Coronary artery (tissue), 2 donors: ENCODE results near the gene FLT1.

Source experiments
- DNase-seq: peaks from one replicate; pipeline ENCODE4 v3.0.0-alpha.2; 2017; ENCODE audit warnings: low spot score
- H3K27ac ChIP-seq, 2 donors: fragments of 200-600 bp; sonication (generic); one replicate each; pipeline ENCODE4 v1.5.1; 2016 to 2019
- H3K4me3 ChIP-seq: fragments of 200-600 bp; sonication (generic); 2 replicates; pipeline ENCODE4 v1.5.1; 2016; ENCODE audit warnings: mild to moderate bottlenecking, moderate library complexity
- CTCF ChIP-seq: fragments of 200-600 bp; sonication (generic); IDR thresholded peaks from one replicate; pipeline ENCODE4 v1.5.1; 2019; ENCODE audit warnings: antibody characterized with exemption

The FLT1 gene

GRCh38 chr13:28494778-28495537 is at the start of gene FLT1:
Gene FLT1 (minus strand): TSS chr13:28495128. CDS start chr13:28494843, 285 bp downstream.
- no peak for DNase-seq
- H3K27ac ChIP-seq, result peak within 1 kb of the TSS in 1 of 2 donors; percentile 68
- no peak for TF ChIP-seq CTCF
- peak within 1 kb of the TSS; percentile 76 for H3K4me3 ChIP-seq

- Histone ChIP-seq H3K27ac (no peak overlapping the region), H3K4me3 (no peak overlapping the region)
- DNase-seq, result no peak
- TF ChIP-seq CTCF, result no peak
Measured at GRCh38 chr13:28544026-28544425, 49.1 kb upstream of the FLT1 start.

GRCh38 chr13:28542804-28543203 is 47.9 kb upstream of the FLT1 start:
- H3K27ac ChIP-seq, result no peak overlapping the region
- no peak for DNase-seq
- H3K4me3 ChIP-seq, result no peak overlapping the region
- TF ChIP-seq CTCF, result no peak

GRCh38 chr13:28541966-28542365 is 47.0 kb upstream of the FLT1 start:
- TF ChIP-seq CTCF, result no peak
- H3K27ac ChIP-seq, result no peak overlapping the region
- DNase-seq, result no peak
- H3K4me3 ChIP-seq, result no peak overlapping the region

- no peak for DNase-seq
- no peak overlapping the region for H3K27ac ChIP-seq
- H3K4me3 ChIP-seq, result no peak overlapping the region
- no peak for TF ChIP-seq CTCF
Measured at GRCh38 chr13:28540612-28541011, 45.7 kb upstream of the FLT1 start.

- DNase-seq, result no peak
- TF ChIP-seq CTCF, result no peak
- H3K27ac ChIP-seq, result no peak overlapping the region
- no peak overlapping the region for H3K4me3 ChIP-seq
Measured at GRCh38 chr13:28539625-28540286, 44.8 kb upstream of the FLT1 start.

GRCh38 chr13:28538932-28539331 is 44.0 kb upstream of the FLT1 start:
- Histone ChIP-seq H3K4me3 (no peak overlapping the region), H3K27ac (no peak overlapping the region)
- DNase-seq, result no peak
- no peak for TF ChIP-seq CTCF
